Tibial nerve (tissue), 3 donors: Measurements from ENCODE around the gene B3GAT1.

Source experiments
- POLR2A ChIP-seq, 2 donors: fragments of 450-650 bp; IDR thresholded peaks; one replicate each; pipeline ENCODE4 v1.6.1; 2017; ENCODE audit warnings: antibody characterized with exemption in 2 of 2, mild to moderate bottlenecking in 2 of 2, moderate library complexity in 2 of 2
- TF ChIP-seq, protein P1 (sequence below), 5 experiments: fragments of 200-600 bp in 3 of 5; fragments of 450-650 bp in 2 of 5; sonication (generic) in 3 of 5; IDR thresholded peaks; one replicate each; pipeline ENCODE4 v1.5.1; 2016 to 2019; ENCODE audit warnings: antibody characterized with exemption in 5 of 5, mild to moderate bottlenecking in 3 of 5, moderate library complexity in 2 of 5

DNA sequence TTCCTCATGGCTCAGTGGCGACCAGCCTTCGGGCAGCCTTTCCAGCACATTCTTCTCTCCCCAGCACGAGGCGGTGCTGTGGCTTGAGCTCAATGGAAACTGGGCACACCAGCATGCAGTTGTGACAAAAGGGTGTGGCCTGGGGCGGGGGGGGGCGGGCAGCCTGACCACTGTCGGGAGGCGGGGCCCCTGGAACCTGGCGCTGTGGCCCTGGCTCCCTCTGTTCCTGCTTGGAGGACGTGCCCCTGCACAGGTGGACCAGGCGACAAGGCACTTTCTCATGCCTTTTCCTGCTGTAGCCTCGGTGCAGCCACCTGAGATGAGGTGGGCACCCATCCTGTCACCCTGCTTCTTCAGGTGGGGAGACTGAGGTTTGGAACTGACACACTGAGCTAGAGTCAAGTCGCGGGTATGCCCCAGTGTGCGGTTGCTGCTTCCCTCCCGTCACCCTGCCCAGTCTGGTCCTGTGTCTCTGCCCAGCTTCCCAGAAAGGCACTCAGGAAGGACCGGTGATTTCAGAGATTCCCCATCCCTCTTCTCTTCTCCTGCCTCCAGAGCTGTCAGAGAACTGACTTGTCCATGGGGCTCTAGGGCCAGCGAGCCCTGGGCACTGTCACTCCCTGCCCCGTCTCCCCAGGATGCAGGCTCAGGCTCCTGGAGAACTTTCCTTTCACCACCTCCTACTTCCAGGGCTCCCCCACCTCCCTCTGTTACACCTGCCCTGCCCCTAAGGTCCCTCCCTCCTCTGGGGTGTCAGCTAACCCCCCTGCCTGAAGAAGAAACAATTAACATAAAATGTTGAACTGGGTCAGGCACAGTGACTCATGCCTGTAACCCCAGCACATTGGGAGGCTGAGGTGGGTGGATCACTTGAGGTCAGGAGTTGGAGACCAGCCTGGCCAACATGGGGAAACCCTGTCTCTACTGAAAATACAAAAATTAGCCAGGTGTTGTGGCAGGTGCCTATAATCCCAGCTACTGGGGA, 9.9 kb downstream of the B3GAT1 start:
- TF ChIP-seq, protein P1, sequence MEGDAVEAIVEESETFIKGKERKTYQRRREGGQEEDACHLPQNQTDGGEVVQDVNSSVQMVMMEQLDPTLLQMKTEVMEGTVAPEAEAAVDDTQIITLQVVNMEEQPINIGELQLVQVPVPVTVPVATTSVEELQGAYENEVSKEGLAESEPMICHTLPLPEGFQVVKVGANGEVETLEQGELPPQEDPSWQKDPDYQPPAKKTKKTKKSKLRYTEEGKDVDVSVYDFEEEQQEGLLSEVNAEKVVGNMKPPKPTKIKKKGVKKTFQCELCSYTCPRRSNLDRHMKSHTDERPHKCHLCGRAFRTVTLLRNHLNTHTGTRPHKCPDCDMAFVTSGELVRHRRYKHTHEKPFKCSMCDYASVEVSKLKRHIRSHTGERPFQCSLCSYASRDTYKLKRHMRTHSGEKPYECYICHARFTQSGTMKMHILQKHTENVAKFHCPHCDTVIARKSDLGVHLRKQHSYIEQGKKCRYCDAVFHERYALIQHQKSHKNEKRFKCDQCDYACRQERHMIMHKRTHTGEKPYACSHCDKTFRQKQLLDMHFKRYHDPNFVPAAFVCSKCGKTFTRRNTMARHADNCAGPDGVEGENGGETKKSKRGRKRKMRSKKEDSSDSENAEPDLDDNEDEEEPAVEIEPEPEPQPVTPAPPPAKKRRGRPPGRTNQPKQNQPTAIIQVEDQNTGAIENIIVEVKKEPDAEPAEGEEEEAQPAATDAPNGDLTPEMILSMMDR (IDR thresholded peaks at IDR 0.05), result no peak
- no peak for TF ChIP-seq POLR2A (IDR thresholded peaks at IDR 0.05)
